Esophagus squamous epithelium (tissue), 4 donors: ENCODE results near the gene NCOA7.

Experiments
- POLR2A ChIP-seq, 4 donors: fragments of 450-650 bp; IDR thresholded peaks; one replicate each; pipeline ENCODE4 v1.6.1; 2017; ENCODE audit warnings: antibody characterized with exemption in 4 of 4, mild to moderate bottlenecking in 4 of 4, moderate library complexity in 3 of 4
- TF ChIP-seq, protein P1 (sequence below), 6 experiments: fragments of 450-650 bp in 4 of 6; fragments of 200-600 bp in 2 of 6; sonication (generic) in 2 of 6; IDR thresholded peaks; one replicate each; pipeline ENCODE4 v1.5.1; 2016 to 2019; ENCODE audit warnings: antibody characterized with exemption in 6 of 6, mild to moderate bottlenecking in 4 of 6, moderate library complexity in 4 of 6

DNA sequence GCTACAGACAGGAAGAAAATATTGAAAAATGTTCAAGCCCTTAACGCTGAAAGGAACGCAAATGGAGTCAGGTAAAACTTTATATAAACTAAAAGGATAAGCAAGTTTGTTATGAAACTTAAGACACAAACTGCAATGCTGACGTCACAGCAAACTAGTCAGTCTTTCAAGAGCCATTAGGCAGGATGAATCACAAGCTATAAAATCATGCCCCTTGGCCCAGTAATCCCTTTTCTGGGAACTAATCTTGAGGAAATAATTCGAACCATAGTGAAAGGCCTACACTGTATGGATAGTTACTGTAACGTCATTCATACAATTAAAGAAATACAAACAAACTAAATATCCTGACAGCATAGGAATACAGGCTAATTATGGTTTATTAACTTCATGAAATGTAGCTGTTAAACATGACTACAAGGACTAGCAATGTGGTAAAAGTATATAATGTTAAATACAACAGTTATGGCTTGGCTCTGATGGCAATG lies 123.1 kb downstream of the NCOA7 start:
- TF ChIP-seq POLR2A (IDR thresholded peaks at IDR 0.05), result no peak
- TF ChIP-seq, protein P1, sequence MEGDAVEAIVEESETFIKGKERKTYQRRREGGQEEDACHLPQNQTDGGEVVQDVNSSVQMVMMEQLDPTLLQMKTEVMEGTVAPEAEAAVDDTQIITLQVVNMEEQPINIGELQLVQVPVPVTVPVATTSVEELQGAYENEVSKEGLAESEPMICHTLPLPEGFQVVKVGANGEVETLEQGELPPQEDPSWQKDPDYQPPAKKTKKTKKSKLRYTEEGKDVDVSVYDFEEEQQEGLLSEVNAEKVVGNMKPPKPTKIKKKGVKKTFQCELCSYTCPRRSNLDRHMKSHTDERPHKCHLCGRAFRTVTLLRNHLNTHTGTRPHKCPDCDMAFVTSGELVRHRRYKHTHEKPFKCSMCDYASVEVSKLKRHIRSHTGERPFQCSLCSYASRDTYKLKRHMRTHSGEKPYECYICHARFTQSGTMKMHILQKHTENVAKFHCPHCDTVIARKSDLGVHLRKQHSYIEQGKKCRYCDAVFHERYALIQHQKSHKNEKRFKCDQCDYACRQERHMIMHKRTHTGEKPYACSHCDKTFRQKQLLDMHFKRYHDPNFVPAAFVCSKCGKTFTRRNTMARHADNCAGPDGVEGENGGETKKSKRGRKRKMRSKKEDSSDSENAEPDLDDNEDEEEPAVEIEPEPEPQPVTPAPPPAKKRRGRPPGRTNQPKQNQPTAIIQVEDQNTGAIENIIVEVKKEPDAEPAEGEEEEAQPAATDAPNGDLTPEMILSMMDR (IDR thresholded peaks at IDR 0.05), result no peak
